ENCODE measurements around the gene COL26A1.

- TF ChIP-seq CTCF (optimal IDR thresholded peaks at IDR 0.05 in 1 of 3, IDR thresholded peaks at IDR 0.05 in 1 of 3, conservative IDR thresholded peaks at IDR 0.05 in 1 of 3; ENCODE audit: extremely low read depth in 1 of 3, insufficient read depth in 2 of 3, low read length in 3 of 3) (peak; percentile 69 to 92 (median 73)), EZH2 (IDR thresholded peaks at IDR 0.05; ENCODE audit: low read length) (no peak)
Observed at GRCh38 chr7:101538596-101539459, 176.2 kb downstream of the COL26A1 start.

All from keratinocyte (primary cell).